Endometrial microvascular endothelial cells (primary cell): ENCODE results near the gene KAT2B. TPM values are rescaled to one million over a fixed set of nuclear protein-coding genes. Genes with fewer than 3 reads are reported as not detected.

Experiments used
- in situ Hi-C: cut with HindIII; loops from 2 replicates; pipeline ENCODE4 v1.10.0; 2017; ENCODE audit warnings: low sequenced_read_pairs, low pct_unique_long_range_greater_than_20kb; ENCODE audit errors: inconsistent ontology term
- total RNA-seq: library from RNA; depleted of rRNA; stranded (reverse); fragments of >200 nt; gene quantifications from one replicate; pipeline ENCODE4 v1.2.3, GENCODE V29; 2015; ENCODE audit errors: inconsistent ontology term

The KAT2B gene
- total RNA-seq, 1 donor from 2014 or later = 11.7 TPM

GRCh38 chr3:20181276-20181675, 141.0 kb downstream of the KAT2B start:
- in situ Hi-C loops = loop anchor here (25.0 kb wide), 2 partner anchors 219 to 294 kb away; no protein-coding TSS in a partner anchor

- in situ Hi-C loops = loop anchor here (25.0 kb wide), 2 partner anchors 220 to 295 kb away; no protein-coding TSS in a partner anchor
Measured at GRCh38 chr3:20182206-20182605, 142.0 kb downstream of the KAT2B start.

- in situ Hi-C loops = loop anchor here (25.0 kb wide), 2 partner anchors 223 to 298 kb away; no protein-coding TSS in a partner anchor
Measured at GRCh38 chr3:20185331-20185678, 145.1 kb downstream of the KAT2B start.

- in situ Hi-C loops = loop anchor here (25.0 kb wide), 2 partner anchors 224 to 299 kb away; no protein-coding TSS in a partner anchor
Measured at GRCh38 chr3:20185679-20186599, 145.7 kb downstream of the KAT2B start, which contains the start of gene SGO1. Gene SGO1 (minus strand): TSS chr3:20186206. CDS start chr3:20184027, 2,179 bp downstream.

GRCh38 chr3:20186600-20187004, 146.4 kb downstream of the KAT2B start:
- in situ Hi-C loops = loop anchor here (25.0 kb wide), 2 partner anchors 224 to 299 kb away; no protein-coding TSS in a partner anchor

- in situ Hi-C loops = loop anchor here (25.0 kb wide), 2 partner anchors 229 to 304 kb away; no protein-coding TSS in a partner anchor
Measured at GRCh38 chr3:20190991-20191390, 150.7 kb downstream of the KAT2B start.

- in situ Hi-C loops = loop anchor here (25.0 kb wide), 2 partner anchors 233 to 308 kb away; no protein-coding TSS in a partner anchor
Measured at GRCh38 chr3:20194793-20195460, 154.7 kb downstream of the KAT2B start.

- in situ Hi-C loops = loop anchor here (25.0 kb wide), 2 partner anchors 235 to 310 kb away; no protein-coding TSS in a partner anchor
Measured at GRCh38 chr3:20197775-20198174, 157.5 kb downstream of the KAT2B start.

GRCh38 chr3:20201143-20201542, 160.9 kb downstream of the KAT2B start:
- in situ Hi-C loops = no loop called here

Other genes starting within 250 kb of the KAT2B start
- gene EFHB, start 106.2 kb upstream of the KAT2B start, total RNA-seq = not detected
- 63.1 TPM for gene RAB5A, start 93.3 kb upstream of the KAT2B start, total RNA-seq
- gene PP2D1, start 28.2 kb upstream of the KAT2B start, total RNA-seq = not detected
- gene SGO1, start 145.8 kb downstream of the KAT2B start, total RNA-seq = 19.7 TPM